Head of caudate nucleus (tissue), 42 donors: ENCODE results near the gene RSU1.

ENCODE experiments used
- DNase-seq, 42 donors: peaks; one replicate each; pipeline versions ENCODE4 v3.0.0 to v3.0.0-alpha.2; 2020 to 2021; ENCODE audit warnings: mixed read lengths in 7 of 42
- intact Hi-C: fragments of 100-400 bp; cut with DNase I; formaldehyde crosslinking; loops from one replicate; pipeline ENCODE4 v1.15.0; 2022

Gene RSU1

DNA sequence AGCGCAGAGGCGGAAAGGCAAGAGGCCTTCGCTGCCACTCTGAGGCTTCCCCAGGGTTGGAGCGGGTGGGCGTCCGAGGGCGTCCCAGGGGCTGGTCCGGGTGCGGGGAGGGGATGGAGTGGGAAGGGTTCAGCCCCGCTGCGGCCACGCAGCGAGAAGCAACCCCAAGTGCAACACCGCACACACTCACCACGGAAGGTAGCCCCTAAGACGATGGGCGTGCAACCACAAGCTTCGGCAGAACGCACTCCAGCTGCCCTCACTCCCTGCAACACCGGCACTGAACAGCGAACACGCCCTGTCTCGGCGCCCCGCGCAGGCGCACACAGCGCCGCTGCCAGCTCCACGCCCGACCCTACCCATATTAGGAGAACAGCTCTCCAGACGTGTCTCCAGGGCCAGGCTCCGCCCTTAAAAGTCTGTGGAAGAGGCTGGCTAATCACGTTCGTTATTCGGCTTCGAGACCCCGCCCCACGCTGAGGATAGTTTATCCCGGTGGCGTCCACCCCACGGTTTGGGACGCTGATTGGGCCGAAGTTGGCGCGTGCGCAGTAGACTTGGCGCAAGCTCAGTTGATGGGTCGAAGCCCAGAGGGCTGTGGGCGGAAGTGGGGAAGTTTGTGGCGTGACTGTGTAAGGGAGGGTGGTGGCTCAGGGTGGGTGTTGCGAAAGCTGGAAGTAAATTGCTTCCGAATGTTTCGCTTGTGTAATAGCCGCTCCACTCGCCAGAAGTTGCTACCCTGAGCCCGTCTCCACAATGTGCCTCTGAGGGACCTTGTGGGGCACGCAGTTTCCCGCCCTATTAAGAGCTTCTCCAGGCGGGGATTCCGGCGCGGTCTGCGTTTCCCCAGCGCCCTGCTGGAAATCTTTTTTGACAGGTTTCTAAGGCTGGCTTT, at the start of gene RSU1:
Gene RSU1 (minus strand): TSS at position 300 of the 895 bp plus-strand sequence. CDS start 343 bp downstream, outside the sequence.
- DNase-seq: peak; percentile 98 to 100 (median 100)
- intact Hi-C loops: no loop called here

DNA sequence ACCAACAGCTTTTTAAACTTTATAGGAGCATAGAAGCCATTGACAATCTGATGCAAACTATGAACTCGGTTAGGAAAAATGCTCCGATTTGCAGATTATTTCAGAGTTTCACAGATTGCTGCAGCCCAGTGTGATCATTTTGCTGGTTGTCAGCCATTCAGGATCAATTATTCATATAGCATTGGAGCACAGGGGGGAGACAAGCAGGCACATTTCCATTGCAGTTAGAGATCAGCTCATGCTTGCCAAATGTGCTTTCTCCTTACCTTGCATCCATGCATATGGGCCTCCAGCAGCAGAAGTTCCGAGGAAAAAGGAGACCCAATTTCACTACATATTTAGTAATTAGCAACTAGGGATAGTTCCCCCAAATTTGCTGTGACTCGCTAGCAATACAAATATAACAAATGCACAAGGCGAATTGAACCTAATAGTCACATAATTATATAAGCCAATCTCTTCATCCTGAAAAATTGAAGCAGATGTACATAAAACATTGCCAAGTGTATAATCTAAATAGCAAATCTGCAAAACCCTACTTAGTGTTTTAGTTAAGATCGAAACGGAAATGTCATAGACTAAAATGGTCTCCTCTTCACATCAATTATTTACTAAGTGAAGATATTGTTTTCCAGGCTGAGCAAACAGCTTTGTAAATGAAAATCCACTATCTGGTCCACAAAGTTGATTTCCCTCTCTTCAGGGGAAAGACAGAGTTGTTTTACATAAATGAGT, 49.5 kb upstream of the RSU1 start:
- DNase-seq: no peak
- intact Hi-C loops: no loop called here

DNA sequence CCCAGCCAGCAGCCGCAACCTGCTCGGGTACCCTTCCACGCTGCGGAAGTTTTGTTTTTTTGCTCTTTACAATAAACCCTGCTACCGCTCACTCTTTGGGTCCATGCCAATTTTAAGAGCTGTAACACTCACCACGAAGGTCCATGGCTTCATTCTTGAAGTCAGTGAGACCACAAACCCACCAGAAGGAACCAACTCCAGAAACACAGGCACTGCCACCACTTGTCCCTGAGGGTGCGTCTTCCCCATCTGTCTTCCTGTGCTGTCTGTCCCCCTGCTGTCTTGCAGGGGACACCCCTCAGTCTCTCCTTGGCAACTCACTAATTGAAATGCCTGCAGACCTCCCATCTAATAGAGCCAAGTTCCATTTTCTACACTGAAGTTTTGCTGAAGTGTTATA, 48.5 kb upstream of the RSU1 start:
- intact Hi-C loops: no loop called here

DNA sequence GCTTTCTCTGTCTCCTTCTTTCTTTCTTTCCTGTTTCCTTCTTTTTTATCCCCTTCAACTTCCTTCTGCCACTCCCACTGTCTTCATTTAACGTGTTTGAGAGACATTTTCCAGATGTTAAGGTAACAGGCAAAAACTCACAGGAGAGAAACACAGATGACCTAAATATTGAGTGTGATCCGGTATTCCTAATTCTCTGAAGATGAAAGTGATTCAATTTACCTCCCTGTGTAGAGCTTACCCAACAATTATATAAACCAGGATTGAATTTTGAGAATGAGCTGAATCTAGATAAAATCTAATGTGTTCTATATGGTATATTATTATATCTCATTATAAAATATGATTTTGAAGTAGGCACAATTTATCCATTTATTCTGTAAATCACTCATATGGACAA, 46.5 kb upstream of the RSU1 start:
- intact Hi-C loops: no loop called here
- no peak for DNase-seq

More for the DNA sequence above, 48.5 kb upstream of the RSU1 start:
- no peak for DNase-seq

DNA sequence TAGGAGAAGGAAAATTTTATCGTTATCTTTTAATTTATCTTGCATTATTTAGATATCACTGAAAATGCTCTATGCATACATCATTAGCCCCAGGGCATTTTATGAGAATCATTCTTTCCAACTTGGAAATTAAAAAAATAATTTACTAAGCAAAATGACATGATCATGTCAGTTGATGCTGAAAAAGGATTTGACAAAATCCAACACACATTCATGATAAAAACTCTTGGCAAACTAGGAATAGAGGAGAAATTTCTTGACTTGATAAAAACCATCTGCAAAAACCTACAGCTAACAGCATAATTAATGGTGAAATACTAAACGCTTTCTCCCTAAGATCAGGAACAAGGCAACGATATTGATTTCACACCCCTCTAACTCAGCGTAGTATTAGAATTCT, 40.2 kb upstream of the RSU1 start:
- no peak for DNase-seq
- intact Hi-C loops: no loop called here

DNA sequence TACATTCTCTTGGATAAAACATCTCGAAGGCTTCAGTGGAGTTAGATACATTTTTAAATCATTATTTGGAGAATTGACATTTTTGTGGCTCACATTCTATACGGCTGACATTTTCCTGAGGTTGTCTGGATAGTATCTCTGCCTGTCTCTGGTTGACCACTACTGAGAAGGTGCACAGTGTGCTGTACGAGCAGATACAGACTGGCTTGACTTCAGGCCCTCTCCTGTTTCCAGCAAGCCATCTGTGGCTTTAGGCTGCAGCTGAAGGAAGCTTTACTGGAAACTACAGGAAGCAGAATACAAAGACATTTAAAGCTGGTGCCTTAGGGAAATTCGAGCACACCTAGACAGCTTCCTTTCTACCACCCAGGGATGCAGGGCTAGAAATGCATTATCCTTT, 39.3 kb upstream of the RSU1 start:
- intact Hi-C loops: no loop called here
- DNase-seq: no peak

DNA sequence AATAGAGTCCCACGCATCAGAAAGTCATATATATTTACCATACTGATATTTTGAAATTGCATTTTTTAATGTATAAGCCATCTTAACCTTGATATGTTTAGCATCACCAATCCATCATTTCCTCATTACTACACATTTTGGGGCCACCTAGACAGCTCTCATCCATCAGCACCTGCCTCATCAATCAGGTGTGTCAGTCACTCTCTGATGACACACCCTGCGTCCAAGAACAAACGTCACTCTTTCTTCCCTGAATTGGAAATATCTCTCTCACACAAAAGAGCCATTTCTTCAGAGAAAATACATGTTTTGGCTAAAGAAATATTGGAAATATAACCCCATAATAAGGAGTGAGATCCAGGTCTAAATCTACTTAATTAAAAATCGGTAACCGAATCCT, 38.9 kb upstream of the RSU1 start:
- DNase-seq: no peak
- intact Hi-C loops: no loop called here

DNA sequence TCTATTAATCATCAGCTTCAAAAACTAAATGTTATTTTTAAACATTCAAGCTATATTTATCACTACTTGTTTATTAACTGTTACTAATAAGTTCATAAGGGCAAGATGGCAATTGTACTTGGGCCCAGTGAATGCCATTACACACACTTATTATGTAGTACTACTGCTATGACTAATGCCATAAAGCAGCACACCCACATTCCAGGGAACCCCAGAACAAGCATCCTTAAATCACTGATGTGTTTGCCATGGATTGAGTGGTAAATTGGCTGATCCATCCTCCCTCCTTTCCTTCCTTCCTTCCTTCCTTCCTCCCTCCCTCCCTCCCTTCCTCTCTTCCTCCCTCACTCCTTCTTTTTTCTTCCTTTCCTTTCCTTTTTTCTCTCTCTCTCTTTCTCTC, 37.4 kb upstream of the RSU1 start:
- intact Hi-C loops: no loop called here

DNA sequence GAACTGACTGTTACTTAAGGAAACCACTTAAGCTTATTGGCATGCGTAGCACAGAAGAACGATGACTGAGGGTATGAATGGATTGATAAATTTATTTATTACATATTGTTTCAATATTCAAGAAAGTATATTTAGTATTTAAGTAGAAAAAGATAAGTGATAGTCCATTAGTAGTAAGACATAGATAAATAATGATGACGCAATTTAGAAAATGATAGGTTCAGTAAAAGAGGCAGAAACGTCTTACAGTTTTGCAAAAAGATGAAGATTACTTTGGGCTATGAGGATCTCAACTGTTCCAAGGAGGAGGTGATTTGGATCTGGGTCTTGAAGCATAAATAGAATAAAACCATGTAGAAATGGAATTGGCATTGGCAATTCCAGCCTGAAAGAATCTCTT, 36.6 kb upstream of the RSU1 start:
- DNase-seq: no peak
- intact Hi-C loops: no loop called here

More for the DNA sequence above, 37.4 kb upstream of the RSU1 start:
- DNase-seq: no peak

DNA sequence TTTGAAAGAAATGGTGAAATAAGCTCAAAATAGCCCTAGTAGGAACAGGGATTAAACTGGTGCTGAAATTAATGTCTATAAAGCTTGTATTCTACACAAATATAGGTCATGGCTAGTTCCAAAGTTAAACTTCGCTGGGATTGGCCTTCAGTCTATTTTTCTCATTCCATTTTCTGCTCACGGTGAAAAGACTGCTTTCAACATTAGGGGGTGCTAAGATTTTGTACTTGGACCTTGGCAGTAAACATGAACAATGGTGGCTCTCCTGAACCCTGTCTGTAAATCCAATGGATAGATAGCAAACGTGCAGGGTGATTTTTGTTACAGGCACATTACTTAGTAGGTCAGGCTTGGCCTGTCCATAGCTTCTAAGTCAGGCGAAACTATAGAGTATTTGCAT, 36.0 kb upstream of the RSU1 start:
- intact Hi-C loops: no loop called here
- DNase-seq: no peak

DNA sequence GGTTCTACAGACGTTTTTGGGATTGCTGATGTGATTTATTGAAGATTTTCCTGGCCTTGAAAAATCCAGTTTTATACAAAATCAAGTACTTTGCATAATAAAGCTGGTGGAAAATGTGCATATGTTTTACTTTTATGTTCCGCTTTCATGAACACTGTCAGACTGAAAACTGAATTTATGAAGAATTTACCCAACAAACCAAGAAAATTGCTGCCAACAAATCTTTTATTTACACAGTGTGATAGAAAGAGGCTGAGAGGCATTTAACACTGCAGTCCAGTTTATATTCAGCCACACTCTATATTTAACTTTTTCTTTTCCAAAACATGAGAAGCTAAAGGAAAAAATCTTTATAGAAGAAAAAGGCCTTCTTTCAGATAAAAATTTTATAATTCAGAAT, 35.4 kb upstream of the RSU1 start:
- no peak for DNase-seq
- intact Hi-C loops: no loop called here

DNA sequence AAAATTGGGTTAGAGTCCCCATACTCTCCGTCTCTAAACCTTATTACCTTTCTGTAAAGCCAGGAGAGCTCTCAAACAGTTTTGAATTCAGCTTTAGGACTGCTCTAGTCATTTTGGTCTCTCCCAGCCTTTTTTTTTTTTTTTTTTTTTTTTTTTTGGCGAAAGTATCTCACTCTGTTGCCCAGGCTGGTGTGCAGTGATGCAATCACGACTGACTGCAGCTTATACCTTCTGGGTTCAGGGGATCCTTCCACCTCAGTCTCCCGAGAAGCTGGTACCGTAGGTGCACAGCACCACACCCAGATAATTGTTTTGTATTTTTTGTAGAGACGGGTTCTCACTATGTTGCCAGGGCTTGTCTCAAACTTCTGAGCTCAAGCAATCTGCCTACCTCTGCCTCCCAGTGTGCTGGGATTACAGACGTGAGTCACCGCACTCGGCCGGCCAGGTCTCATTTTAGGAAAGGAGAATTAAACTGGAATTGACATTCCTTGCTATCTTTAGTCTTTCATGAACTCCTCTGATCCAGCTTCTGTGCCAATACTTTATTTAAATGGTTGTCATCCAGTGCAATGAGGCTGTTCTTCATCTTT, 31.4 kb upstream of the RSU1 start:
- intact Hi-C loops: no loop called here

DNA sequence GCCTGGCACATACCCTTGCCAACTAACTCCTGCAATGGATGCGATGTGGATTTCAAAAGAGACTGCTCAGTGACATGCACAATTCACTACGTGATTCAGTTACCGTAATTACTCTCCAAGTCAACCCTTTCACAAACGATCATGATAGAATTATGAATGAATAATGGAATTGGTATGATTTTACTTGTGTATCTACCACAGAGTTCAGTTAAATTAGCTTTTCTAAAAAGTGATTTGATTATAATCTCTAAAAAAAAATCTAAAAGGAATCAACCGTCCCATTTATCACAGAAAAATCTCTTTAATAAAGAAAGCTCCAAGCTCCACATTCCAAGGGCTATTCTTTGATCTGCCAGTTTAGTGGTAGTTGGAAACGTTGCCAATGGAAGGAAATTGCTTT, 30.4 kb upstream of the RSU1 start:
- intact Hi-C loops: no loop called here
- DNase-seq: no peak

More for the DNA sequence above, 31.4 kb upstream of the RSU1 start:
- no peak for DNase-seq

DNA sequence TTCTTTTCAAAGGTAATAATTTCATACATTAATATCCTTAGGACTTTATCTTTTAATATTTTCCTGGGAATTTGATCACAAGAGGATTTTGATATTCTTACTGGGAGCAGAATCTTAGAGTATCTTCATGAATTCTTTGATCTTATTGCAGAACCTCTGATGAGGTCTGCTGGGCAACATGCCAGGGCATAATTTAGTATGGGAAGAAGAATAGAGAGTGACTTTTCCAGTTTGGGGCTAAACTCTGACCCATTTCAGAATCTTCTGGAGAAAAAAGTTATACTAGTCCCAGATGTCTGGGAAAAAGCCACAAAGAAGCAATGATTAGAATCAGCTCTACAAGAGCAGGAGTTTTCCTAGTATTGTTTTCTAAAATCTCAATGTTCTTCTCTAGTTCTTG, 28.0 kb upstream of the RSU1 start:
- no peak for DNase-seq
- intact Hi-C loops: no loop called here

DNA sequence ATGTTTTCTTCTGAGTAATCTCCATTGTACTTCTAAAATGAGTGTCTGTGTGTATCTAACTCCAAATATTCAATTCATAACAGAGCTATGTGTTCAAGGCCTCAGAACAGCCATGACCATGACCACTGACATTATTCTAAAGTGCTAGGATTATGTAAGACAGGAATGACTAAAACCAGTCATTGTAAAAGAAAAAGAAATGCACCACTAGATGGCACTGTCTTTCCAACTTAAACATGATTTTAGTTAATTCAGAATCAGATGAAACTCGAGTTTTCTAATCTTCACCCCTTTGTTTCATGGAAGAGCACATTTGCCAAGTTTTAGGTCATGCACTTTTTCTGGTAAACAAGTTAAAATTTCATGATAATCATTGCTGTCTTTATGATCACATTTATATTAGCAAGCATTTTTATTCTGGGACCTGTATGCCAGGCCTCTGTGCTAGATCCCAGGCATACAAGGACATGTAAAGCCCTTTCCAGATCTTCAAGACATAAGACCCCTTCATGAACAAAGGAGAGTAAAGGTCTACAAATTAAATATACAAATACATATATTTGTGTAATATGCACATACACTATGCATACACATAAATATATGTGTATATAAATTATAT, 26.1 kb upstream of the RSU1 start:
- intact Hi-C loops: loop anchor here (5.0 kb wide), 2 partner anchors 414 to 589 kb away; no protein-coding TSS in a partner anchor
- peak in 3 of 42 donors; percentile 7 to 48 (median 16) for DNase-seq

DNA sequence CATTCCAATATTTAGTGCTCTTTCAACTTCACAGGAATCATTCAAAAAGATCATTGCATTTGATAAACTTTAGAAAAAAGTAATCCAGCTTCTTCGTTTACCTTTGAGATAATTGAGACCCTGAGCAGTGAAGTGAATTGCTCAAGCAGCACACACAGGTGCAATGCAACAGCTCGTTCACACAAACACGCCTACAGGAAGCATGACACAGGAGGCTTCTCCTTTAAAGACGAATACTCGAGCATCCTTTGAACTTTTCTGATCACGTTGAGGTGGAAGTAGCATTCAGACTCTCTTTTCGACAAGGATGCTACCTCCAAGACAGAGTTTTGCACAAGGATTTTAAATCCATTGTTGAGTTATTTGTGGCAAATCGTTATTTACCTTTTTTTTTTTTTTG, 18.0 kb upstream of the RSU1 start:
- no peak for DNase-seq
- intact Hi-C loops: no loop called here

DNA sequence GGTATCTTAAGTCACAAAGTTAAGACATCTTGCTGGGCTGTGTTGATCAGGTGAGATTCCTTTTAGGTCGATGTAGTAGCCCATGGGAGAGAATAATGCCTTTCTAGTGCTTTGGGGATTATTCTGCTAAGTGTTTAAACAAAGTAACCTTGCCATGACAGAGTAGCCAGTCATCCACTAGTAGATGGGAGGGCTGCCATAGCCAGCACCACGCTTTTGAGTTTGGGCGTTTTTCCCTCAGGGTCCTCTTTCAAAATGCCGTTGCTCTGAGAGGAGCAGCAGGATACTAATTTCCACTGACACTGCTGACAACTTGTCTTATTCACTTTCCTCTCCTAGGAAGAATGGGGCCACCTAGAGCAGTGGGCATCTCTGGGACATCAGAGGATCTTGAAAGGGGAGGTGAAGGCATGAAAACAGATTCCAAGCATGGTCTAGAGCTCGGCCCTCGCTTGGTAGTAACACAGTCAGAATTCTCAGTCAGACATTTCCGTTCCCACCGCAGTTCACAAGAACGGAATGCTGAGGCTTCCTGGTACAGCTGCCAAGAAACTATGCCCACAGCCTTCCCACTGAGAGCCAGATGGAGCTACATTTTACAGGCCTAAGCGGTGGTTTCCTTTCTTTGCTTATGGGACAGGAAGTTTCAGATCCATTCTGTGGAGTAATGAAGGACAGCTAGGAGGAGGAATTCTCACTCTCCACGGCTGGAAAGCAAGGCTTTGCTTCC, 15.3 kb upstream of the RSU1 start:
- intact Hi-C loops: no loop called here

DNA sequence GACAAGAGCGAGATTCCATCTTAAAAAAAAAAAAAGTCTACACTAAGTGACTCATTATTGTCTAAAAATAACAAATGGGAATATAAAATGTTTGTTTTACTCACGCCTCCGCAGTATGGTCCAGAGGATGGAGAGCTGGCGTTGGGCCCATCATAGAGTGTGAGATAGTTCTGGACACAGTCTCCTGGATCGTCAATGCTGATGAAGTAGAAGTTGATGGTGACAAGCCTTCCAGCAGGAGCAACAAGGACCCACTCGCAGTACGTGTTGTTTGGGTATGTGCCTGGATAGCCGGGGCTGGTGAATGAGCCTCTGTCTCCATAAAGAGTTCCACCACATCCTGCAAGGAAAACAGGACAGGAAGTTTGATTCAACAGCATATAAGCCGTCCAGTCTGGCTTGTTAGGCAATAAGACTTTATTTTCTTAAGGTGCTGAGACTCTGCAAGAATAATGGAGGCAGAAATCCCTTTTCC, 11.5 kb upstream of the RSU1 start:
- DNase-seq: no peak
- intact Hi-C loops: no loop called here

More for the DNA sequence above, 15.3 kb upstream of the RSU1 start:
- DNase-seq: no peak

DNA sequence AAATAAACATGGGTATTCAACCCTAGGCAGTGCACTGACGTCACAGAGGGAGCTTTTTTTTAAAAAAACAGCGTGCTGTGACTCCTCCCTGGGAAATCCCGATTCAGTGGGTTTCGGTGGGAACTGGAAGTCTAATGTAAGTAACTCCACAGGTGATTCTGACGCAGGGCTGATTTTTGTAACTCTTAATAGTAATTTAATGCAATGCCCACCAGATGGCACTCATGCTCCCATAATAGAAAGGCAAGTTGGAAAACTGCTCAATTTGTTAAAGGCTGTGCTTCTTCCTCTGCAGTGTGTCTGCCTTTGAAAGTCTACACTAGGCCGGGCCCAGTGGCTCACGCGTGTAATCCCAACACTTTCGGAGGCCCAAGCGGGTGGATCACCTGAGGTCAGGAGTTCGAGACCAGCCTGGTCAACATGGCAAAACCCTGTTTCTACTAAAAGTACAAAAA, 10.9 kb upstream of the RSU1 start:
- intact Hi-C loops: no loop called here
- DNase-seq: peak in 38 of 42 donors; percentile 9 to 82 (median 55)
